Ishikawa (cell line): Measurements from ENCODE around the gene PKIG.

Source experiments
- CEBPB ChIP-seq: IDR thresholded peaks from 2 replicates; pipeline ENCODE4 v1.6.1; 2012
- CREB1 ChIP-seq: IDR thresholded peaks from 2 replicates; pipeline ENCODE4 v1.6.1; 2012; ENCODE audit warnings: low read depth
- EGR1 ChIP-seq: IDR thresholded peaks from 2 replicates; pipeline ENCODE4 v1.6.1; 2012
- EP300 ChIP-seq: IDR thresholded peaks from 2 replicates; pipeline ENCODE4 v1.6.1; 2012; ENCODE audit warnings: borderline replicate concordance
- FOXM1 ChIP-seq: IDR thresholded peaks from 2 replicates; pipeline ENCODE4 v1.6.1; 2012; ENCODE audit warnings: low read depth, borderline replicate concordance
- NFIC ChIP-seq: IDR thresholded peaks from 2 replicates; pipeline ENCODE4 v1.6.1; 2012
- RAD21 ChIP-seq: IDR thresholded peaks from 2 replicates; pipeline ENCODE4 v1.6.1; 2012; ENCODE audit warnings: low read depth
- TAF1 ChIP-seq: IDR thresholded peaks from 2 replicates; pipeline ENCODE4 v1.6.1; 2012; ENCODE audit warnings: low read depth, mild to moderate bottlenecking
- TCF12 ChIP-seq: IDR thresholded peaks from 2 replicates; pipeline ENCODE4 v1.6.1; 2012; ENCODE audit warnings: low read depth
- TEAD4 ChIP-seq: IDR thresholded peaks from 2 replicates; pipeline ENCODE4 v1.6.1; 2012
- USF1 ChIP-seq: IDR thresholded peaks from 2 replicates; pipeline ENCODE4 v1.6.1; 2012
- YY1 ChIP-seq: IDR thresholded peaks from 2 replicates; pipeline ENCODE4 v1.6.1; 2012; ENCODE audit warnings: low read depth
- ZBTB7A ChIP-seq: IDR thresholded peaks from 2 replicates; pipeline ENCODE4 v1.6.1; 2012; ENCODE audit warnings: low read depth
- TF ChIP-seq, protein P1 (sequence below): IDR thresholded peaks from 2 replicates; pipeline ENCODE4 v1.6.1; 2012
- TF ChIP-seq, protein P2 (sequence below): IDR thresholded peaks from 2 replicates; pipeline ENCODE4 v1.6.1; 2012; ENCODE audit warnings: low read depth, mild to moderate bottlenecking

Gene PKIG

DNA sequence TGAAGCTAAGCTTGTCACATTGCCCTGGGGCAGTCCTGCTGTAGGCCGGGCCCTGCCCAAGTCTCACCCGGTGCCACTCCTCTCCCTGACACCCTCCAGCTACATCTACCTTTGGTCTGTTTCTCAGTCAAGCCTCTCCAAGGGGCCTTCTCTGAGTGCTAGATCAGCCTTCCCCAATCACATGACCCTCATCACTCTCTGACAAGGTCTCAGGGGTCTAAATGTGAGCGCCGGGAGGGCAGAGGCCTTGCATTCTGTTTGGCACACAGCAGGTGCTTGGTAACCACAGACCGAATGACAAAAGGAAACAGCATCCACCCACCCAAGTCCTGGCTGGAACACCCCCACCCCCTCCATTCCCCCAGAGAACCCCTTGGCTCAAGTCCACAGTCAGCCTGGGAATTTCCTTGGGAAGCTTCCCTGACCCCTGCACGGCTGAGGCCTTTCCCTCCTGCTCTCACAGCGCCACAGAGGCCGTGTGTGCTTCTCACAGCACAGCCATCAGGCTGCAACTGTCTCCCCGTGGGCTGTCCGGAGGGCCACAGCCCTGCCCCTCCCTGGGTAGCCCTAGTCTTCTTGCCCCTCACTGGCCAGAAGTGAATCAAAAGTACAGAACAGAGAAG, 32.9 kb downstream of the PKIG start:
- TF ChIP-seq EP300 (no peak), TAF1 (no peak), TCF12 (no peak), ZBTB7A (no peak), USF1 (no peak), RAD21 (no peak), CREB1 (no peak), YY1 (no peak), CEBPB (no peak), TEAD4 (no peak), EGR1 (no peak), FOXM1 (no peak), NFIC (no peak)
- TF ChIP-seq, protein P1, sequence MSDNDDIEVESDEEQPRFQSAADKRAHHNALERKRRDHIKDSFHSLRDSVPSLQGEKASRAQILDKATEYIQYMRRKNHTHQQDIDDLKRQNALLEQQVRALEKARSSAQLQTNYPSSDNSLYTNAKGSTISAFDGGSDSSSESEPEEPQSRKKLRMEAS = no peak
- TF ChIP-seq, protein P2, sequence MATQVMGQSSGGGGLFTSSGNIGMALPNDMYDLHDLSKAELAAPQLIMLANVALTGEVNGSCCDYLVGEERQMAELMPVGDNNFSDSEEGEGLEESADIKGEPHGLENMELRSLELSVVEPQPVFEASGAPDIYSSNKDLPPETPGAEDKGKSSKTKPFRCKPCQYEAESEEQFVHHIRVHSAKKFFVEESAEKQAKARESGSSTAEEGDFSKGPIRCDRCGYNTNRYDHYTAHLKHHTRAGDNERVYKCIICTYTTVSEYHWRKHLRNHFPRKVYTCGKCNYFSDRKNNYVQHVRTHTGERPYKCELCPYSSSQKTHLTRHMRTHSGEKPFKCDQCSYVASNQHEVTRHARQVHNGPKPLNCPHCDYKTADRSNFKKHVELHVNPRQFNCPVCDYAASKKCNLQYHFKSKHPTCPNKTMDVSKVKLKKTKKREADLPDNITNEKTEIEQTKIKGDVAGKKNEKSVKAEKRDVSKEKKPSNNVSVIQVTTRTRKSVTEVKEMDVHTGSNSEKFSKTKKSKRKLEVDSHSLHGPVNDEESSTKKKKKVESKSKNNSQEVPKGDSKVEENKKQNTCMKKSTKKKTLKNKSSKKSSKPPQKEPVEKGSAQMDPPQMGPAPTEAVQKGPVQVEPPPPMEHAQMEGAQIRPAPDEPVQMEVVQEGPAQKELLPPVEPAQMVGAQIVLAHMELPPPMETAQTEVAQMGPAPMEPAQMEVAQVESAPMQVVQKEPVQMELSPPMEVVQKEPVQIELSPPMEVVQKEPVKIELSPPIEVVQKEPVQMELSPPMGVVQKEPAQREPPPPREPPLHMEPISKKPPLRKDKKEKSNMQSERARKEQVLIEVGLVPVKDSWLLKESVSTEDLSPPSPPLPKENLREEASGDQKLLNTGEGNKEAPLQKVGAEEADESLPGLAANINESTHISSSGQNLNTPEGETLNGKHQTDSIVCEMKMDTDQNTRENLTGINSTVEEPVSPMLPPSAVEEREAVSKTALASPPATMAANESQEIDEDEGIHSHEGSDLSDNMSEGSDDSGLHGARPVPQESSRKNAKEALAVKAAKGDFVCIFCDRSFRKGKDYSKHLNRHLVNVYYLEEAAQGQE = no peak

GRCh38 chr20:44615876-44616603, 33.7 kb downstream of the PKIG start:
- TF ChIP-seq NFIC (no peak), YY1 (no peak)

GRCh38 chr20:44616604-44616964, 34.2 kb downstream of the PKIG start:
- TF ChIP-seq NFIC = no peak
- TF ChIP-seq USF1 = no peak
- TF ChIP-seq, protein P1 = no peak
- no peak for TF ChIP-seq YY1
- TF ChIP-seq ZBTB7A = no peak
- TF ChIP-seq EP300 = no peak
- no peak for TF ChIP-seq RAD21
- no peak for TF ChIP-seq CEBPB
- TF ChIP-seq FOXM1 = no peak
- no peak for TF ChIP-seq TCF12

DNA sequence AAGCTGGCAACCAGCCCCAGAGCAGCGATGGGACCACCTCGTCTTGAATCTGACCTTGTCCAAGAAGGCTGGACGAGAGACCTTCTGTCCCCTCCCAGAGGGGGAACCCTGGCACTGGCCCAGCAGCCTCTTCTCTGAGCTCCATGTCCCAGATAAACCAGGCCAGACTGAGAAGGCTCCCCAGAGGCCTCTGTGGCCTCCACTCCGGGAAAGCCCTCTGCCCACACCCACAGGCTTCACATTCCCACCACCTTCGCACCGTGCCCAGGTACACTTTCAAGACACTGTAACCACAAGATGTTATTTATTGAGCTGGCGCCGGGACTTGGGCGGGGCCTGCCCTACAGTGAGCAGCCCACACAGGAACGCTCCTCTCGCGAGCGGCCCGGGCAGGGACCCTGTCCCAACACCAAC, 35.9 kb downstream of the PKIG start:
- TF ChIP-seq YY1 = no peak
- TF ChIP-seq FOXM1 = no peak
- no peak for TF ChIP-seq CREB1
- TF ChIP-seq RAD21 = no peak
- TF ChIP-seq EGR1 = no peak
- TF ChIP-seq TEAD4 = no peak
- TF ChIP-seq USF1 = no peak
- TF ChIP-seq ZBTB7A = no peak
- TF ChIP-seq CEBPB = no peak
- TF ChIP-seq TCF12 = no peak
- TF ChIP-seq, protein P1 = no peak
- TF ChIP-seq EP300 = no peak
- TF ChIP-seq, protein P2 = no peak
- no peak for TF ChIP-seq NFIC
- TF ChIP-seq TAF1 = no peak

- no peak for TF ChIP-seq EGR1
- no peak for TF ChIP-seq CEBPB
- TF ChIP-seq TEAD4 = no peak
- no peak for TF ChIP-seq EP300
- TF ChIP-seq, protein P1 = no peak
- TF ChIP-seq FOXM1 = no peak
- no peak for TF ChIP-seq TCF12
- TF ChIP-seq NFIC = no peak
Measured at GRCh38 chr20:44619294-44619693, 36.9 kb downstream of the PKIG start.
